D341Med (cell line): ENCODE data around the gene C19orf25.
"Not testable (repeated sequence)": the region's sequence is repeated elsewhere in the genome, so short reads cannot be mapped to it uniquely, and the experiment has no call there.

Experiments used
- DNase-seq: peaks from one replicate; pipeline ENCODE4 v3.0.0; 2012; ENCODE audit warnings: low spot score

C19orf25 gene

GRCh38 chr19:1478934-1479707, at the start of gene C19orf25:
Gene C19orf25 (minus strand): TSS chr19:1479215. CDS start chr19:1478903, 312 bp downstream.
- peak; percentile 97 for DNase-seq

DNA sequence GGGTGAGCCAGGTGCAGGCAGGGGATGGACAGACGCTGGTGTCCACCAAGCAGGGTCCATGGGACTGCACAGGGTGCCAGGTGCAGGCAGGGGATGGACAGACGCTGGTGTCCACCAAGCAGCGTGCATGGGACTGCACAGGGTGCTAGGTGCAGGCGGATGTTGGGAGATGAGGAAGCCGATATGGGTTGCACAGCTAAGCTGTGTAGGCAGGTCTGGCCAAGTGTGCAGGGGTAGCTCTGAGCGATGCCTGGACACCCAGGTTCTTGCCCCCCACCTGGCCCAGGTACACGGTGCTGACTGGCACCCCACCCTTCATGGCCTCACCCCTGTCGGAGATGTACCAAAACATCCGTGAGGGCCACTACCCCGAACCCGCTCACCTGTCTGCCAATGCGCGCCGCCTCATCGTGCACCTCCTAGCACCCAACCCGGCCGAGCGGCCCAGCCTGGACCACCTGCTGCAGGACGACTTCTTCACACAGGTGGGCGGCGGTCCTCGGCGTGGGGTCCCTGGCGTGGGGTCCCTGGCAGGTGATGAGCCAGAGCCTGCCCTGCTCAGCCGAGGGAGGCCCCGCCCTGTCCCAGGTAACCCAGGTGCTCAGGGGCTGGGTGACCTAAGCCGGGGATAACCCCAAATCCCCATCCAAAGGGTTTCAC, 48.8 kb upstream of the C19orf25 start:
- DNase-seq: no peak

- no peak for DNase-seq
Measured at GRCh38 chr19:1526979-1527649, 48.1 kb upstream of the C19orf25 start.

- no peak for DNase-seq
Measured at GRCh38 chr19:1526066-1526778, 47.2 kb upstream of the C19orf25 start.

- no peak for DNase-seq
Measured at GRCh38 chr19:1525343-1525742, 46.3 kb upstream of the C19orf25 start.

GRCh38 chr19:1524972-1525325, 45.9 kb upstream of the C19orf25 start:
- no peak for DNase-seq

- DNase-seq: no peak
Measured at GRCh38 chr19:1524287-1524971, 45.4 kb upstream of the C19orf25 start.

- DNase-seq: no peak
Measured at GRCh38 chr19:1523412-1524286, 44.6 kb upstream of the C19orf25 start, which contains the start of gene PLK5. Gene PLK5 (plus strand): TSS chr19:1524077. CDS start chr19:1526997, 2,920 bp downstream.

DNA sequence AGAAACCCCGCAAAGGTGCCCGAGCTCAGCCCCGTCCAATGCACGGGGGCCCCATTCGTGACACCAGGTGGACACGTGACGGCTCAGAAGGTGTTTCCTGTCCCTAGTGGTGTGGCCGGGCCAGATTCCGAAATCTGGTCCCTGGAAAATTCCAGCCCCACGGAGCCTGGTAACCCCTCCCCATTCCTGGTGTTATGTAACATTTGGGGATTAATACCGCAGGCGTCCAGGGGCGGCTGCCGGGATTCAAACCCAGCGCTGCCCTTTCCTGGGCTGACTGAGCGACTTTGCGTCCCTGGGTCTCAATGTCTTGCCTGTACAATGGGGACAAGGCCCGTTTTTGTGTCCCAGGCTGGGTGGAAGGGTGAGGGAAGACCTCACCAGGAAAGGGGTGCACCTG, 43.8 kb upstream of the C19orf25 start:
- no peak for DNase-seq

- DNase-seq: no peak
Measured at GRCh38 chr19:1522061-1522460, 43.0 kb upstream of the C19orf25 start.

DNA sequence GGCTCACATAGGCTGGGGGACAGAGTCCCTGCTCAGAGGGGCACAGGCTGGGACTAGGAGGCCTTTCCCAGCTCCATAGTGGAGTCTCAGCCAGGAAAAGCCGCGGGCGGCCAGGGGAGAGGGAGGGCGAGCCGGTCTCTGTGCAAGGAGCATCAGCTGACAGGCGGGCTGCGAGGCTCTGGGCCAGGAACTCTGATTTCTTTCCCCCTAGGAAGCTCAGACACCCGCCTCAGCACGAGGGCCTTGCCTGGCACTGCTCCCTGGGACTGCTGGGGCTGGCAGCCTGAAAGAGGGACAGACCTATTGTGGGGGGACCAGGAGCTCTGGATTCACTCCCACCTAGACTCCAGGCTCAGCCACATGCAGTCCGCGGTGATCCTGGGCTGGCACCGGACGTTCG, 42.6 kb upstream of the C19orf25 start:
- no peak for DNase-seq

GRCh38 chr19:1520203-1520780, 41.3 kb upstream of the C19orf25 start:
- no peak for DNase-seq

- not testable (repeated sequence) for DNase-seq
Measured at GRCh38 chr19:1519802-1520201, 40.8 kb upstream of the C19orf25 start.

- DNase-seq: no peak
Measured at GRCh38 chr19:1518471-1518870, 39.5 kb upstream of the C19orf25 start.

GRCh38 chr19:1516395-1516753, 37.4 kb upstream of the C19orf25 start:
- DNase-seq: no peak

GRCh38 chr19:1514986-1515721, 36.1 kb upstream of the C19orf25 start:
- DNase-seq: no peak

- no peak for DNase-seq
Measured at GRCh38 chr19:1514295-1514661, 35.3 kb upstream of the C19orf25 start.

DNA sequence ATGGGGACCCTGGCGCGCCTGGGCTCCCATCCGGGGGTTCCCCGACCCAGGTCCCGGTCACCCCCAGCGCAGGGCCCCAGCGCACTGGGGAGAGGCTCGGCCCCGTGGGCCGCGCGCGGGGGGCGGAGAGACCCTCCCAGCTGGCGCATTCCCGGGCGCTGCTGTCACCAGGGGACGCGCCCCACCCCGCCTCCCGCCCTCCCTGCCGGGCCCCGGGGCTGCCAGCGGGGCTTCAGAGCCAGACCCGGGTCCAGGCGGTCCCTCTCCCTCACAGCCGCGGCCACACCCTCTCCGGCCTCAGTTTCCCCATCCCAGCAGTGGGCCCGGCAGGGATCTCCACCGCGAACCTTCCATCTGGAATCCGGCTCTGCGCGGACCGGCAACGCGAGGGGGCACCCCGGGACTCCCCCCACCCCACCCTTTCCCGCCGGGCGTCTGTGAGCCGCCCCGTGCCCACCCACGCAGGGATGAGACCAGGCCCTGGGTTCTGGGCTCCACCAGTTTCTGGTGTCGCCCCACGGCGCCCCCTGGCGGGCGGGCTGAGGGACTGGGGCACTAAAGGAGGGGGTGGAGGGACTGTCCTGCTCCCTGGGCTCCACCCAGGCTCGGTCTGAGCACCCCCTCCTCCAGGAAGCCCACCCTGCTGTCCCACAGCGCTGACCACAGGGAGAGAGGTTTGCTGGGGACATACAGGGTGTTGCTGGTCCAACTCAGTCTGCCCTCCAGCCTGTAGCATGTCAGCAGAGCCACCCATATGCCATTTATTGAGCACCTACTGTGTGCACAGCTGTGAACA, 34.7 kb upstream of the C19orf25 start:
- DNase-seq: peak; percentile 80
